ENCODE results near the gene ANGPTL2.

DNA sequence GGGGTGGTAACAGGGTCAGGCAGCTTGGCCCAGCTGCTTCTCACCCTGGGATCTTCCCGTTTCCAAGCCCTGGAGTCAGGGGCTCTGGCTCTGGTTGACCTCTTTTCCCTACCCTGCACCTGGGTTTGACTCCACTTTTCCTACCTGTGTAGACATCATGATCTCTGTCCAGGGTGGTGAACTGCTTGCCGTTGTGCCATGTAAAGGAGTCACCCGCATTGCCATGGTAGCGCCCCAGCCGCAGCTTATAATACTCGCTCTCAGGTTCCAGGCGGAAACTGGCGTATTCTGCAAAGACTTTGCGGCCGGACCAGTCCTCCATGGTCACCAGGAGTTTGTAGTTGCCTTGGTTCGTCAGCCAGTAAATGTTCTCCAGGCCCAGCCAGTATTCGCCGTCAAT, 30.9 kb downstream of the ANGPTL2 start:
- TF ChIP-seq EZH2phosphoT487 (IDR thresholded peaks at IDR 0.05; ENCODE audit: borderline replicate concordance, low read depth) (no peak), POLR2AphosphoS5 (IDR thresholded peaks at IDR 0.05; ENCODE audit: low read depth, low read length) (no peak), MXI1 (IDR thresholded peaks at IDR 0.05; ENCODE audit: low read depth, low read length) (no peak), EP300 (IDR thresholded peaks at IDR 0.05; ENCODE audit: borderline replicate concordance in 1 of 2, low read depth in 1 of 2, low read length in 1 of 2) (no peak)
- TF ChIP-seq, protein P1, sequence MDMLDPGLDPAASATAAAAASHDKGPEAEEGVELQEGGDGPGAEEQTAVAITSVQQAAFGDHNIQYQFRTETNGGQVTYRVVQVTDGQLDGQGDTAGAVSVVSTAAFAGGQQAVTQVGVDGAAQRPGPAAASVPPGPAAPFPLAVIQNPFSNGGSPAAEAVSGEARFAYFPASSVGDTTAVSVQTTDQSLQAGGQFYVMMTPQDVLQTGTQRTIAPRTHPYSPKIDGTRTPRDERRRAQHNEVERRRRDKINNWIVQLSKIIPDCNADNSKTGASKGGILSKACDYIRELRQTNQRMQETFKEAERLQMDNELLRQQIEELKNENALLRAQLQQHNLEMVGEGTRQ (IDR thresholded peaks at IDR 0.05; ENCODE audit: borderline replicate concordance, low read depth, low read length) = no peak
- TF ChIP-seq, protein P2, sequence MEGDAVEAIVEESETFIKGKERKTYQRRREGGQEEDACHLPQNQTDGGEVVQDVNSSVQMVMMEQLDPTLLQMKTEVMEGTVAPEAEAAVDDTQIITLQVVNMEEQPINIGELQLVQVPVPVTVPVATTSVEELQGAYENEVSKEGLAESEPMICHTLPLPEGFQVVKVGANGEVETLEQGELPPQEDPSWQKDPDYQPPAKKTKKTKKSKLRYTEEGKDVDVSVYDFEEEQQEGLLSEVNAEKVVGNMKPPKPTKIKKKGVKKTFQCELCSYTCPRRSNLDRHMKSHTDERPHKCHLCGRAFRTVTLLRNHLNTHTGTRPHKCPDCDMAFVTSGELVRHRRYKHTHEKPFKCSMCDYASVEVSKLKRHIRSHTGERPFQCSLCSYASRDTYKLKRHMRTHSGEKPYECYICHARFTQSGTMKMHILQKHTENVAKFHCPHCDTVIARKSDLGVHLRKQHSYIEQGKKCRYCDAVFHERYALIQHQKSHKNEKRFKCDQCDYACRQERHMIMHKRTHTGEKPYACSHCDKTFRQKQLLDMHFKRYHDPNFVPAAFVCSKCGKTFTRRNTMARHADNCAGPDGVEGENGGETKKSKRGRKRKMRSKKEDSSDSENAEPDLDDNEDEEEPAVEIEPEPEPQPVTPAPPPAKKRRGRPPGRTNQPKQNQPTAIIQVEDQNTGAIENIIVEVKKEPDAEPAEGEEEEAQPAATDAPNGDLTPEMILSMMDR (IDR thresholded peaks at IDR 0.05) = no peak
- TF ChIP-seq, protein P3, sequence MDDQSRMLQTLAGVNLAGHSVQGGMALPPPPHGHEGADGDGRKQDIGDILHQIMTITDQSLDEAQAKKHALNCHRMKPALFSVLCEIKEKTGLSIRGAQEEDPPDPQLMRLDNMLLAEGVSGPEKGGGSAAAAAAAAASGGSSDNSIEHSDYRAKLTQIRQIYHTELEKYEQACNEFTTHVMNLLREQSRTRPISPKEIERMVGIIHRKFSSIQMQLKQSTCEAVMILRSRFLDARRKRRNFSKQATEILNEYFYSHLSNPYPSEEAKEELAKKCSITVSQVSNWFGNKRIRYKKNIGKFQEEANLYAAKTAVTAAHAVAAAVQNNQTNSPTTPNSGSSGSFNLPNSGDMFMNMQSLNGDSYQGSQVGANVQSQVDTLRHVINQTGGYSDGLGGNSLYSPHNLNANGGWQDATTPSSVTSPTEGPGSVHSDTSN (IDR thresholded peaks at IDR 0.05) = no peak
- TF ChIP-seq, protein P4, sequence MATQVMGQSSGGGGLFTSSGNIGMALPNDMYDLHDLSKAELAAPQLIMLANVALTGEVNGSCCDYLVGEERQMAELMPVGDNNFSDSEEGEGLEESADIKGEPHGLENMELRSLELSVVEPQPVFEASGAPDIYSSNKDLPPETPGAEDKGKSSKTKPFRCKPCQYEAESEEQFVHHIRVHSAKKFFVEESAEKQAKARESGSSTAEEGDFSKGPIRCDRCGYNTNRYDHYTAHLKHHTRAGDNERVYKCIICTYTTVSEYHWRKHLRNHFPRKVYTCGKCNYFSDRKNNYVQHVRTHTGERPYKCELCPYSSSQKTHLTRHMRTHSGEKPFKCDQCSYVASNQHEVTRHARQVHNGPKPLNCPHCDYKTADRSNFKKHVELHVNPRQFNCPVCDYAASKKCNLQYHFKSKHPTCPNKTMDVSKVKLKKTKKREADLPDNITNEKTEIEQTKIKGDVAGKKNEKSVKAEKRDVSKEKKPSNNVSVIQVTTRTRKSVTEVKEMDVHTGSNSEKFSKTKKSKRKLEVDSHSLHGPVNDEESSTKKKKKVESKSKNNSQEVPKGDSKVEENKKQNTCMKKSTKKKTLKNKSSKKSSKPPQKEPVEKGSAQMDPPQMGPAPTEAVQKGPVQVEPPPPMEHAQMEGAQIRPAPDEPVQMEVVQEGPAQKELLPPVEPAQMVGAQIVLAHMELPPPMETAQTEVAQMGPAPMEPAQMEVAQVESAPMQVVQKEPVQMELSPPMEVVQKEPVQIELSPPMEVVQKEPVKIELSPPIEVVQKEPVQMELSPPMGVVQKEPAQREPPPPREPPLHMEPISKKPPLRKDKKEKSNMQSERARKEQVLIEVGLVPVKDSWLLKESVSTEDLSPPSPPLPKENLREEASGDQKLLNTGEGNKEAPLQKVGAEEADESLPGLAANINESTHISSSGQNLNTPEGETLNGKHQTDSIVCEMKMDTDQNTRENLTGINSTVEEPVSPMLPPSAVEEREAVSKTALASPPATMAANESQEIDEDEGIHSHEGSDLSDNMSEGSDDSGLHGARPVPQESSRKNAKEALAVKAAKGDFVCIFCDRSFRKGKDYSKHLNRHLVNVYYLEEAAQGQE (IDR thresholded peaks at IDR 0.05; ENCODE audit: low read depth, low read length) = no peak

Data from SK-N-SH (cell line).